Stimulated activated naive CD4-positive, alpha-beta T cell (primary cell): ENCODE results near the gene RAB27A.
A peak's percentile ranks its signal among the peaks of the same experiment; 100 is the strongest.
"Not testable (repeated sequence)": the region's sequence is repeated elsewhere in the genome, so short reads cannot be mapped to it uniquely, and the experiment has no call there.

ENCODE experiments used
- DNase-seq, 6 experiments: peaks; one replicate each; lab custom pipeline; 2025; lab: John Stamatoyannopoulos, UW

RAB27A gene

GRCh38 chr15:55250392-55250791 is 39.2 kb downstream of the RAB27A start:
- DNase-seq, result no peak

- not testable (repeated sequence) for DNase-seq
Measured at GRCh38 chr15:55249885-55250284, 39.7 kb downstream of the RAB27A start.

- DNase-seq, result no peak
Measured at GRCh38 chr15:55248895-55249294, 40.7 kb downstream of the RAB27A start.

GRCh38 chr15:55247766-55248427 is 41.7 kb downstream of the RAB27A start:
- no peak for DNase-seq

GRCh38 chr15:55247311-55247710 is 42.3 kb downstream of the RAB27A start:
- DNase-seq, result no peak

- no peak for DNase-seq
Measured at GRCh38 chr15:55246567-55246966, 43.0 kb downstream of the RAB27A start.

- no peak for DNase-seq
Measured at GRCh38 chr15:55245059-55245458, 44.6 kb downstream of the RAB27A start.

- DNase-seq, result no peak
Measured at GRCh38 chr15:55241891-55242290, 47.7 kb downstream of the RAB27A start.

GRCh38 chr15:55241186-55241585 is 48.4 kb downstream of the RAB27A start:
- DNase-seq, result no peak

- DNase-seq, result no peak
Measured at GRCh38 chr15:55240125-55240760, 49.4 kb downstream of the RAB27A start.

GRCh38 chr15:55239440-55240124 is 50.0 kb downstream of the RAB27A start:
- DNase-seq, result no peak

GRCh38 chr15:55238877-55239276 is 50.7 kb downstream of the RAB27A start:
- no peak for DNase-seq

- DNase-seq, result no peak
Measured at GRCh38 chr15:55237219-55238130, 52.1 kb downstream of the RAB27A start.

GRCh38 chr15:55235546-55236036 is 54.0 kb downstream of the RAB27A start:
- DNase-seq, result no peak

GRCh38 chr15:55234800-55235104 is 54.9 kb downstream of the RAB27A start:
- no peak for DNase-seq

- DNase-seq, result no peak
Measured at GRCh38 chr15:55234104-55234799, 55.4 kb downstream of the RAB27A start.

- no peak for DNase-seq
Measured at GRCh38 chr15:55231455-55231854, 58.2 kb downstream of the RAB27A start.

GRCh38 chr15:55230953-55231352 is 58.7 kb downstream of the RAB27A start:
- no peak for DNase-seq

GRCh38 chr15:55230051-55230670 is 59.5 kb downstream of the RAB27A start:
- DNase-seq, result no peak

GRCh38 chr15:55226127-55226526 is 63.5 kb downstream of the RAB27A start:
- no peak for DNase-seq

GRCh38 chr15:55224892-55225291 is 64.7 kb downstream of the RAB27A start:
- peak in 2 of 6 experiments; percentile 26 to 37 for DNase-seq
